ENCODE measurements around the gene PKN2. TPM values are rescaled to one million over a fixed set of nuclear protein-coding genes. Genes with fewer than 3 reads are reported as not detected.

Gene PKN2
- 29.1 and 33.8 TPM in 2 replicates for total RNA-seq

- DNase-seq (ENCODE audit: extremely low read depth, low read depth, low spot score): no peak
Observed at GRCh38 chr1:88683541-88684481, at the start of gene PKN2. PKN2 (plus strand) TSS chr1:88684273; CDS start chr1:88684581, 308 bp downstream.

- DNase-seq (ENCODE audit: extremely low read depth, low read depth, low spot score): no peak
Observed at GRCh38 chr1:88634538-88634937, 49.5 kb upstream of the PKN2 start.

- DNase-seq (ENCODE audit: extremely low read depth, low read depth, low spot score): no peak
Observed at GRCh38 chr1:88640060-88640459, 44.0 kb upstream of the PKN2 start.

- DNase-seq (ENCODE audit: extremely low read depth, low read depth, low spot score): no peak
Observed at GRCh38 chr1:88645886-88646285, 38.2 kb upstream of the PKN2 start.

- DNase-seq (ENCODE audit: extremely low read depth, low read depth, low spot score): no peak
Observed at GRCh38 chr1:88646476-88647248, 37.4 kb upstream of the PKN2 start.

- DNase-seq (ENCODE audit: extremely low read depth, low read depth, low spot score): no peak
Observed at GRCh38 chr1:88647249-88647645, 36.8 kb upstream of the PKN2 start.

- no peak for DNase-seq (ENCODE audit: extremely low read depth, low read depth, low spot score)
Observed at GRCh38 chr1:88647749-88648415, 36.2 kb upstream of the PKN2 start.

GRCh38 chr1:88648706-88649105, 35.4 kb upstream of the PKN2 start:
- no peak for DNase-seq (ENCODE audit: extremely low read depth, low read depth, low spot score)

GRCh38 chr1:88649932-88650331, 34.1 kb upstream of the PKN2 start:
- DNase-seq (ENCODE audit: extremely low read depth, low read depth, low spot score): no peak

- no peak for DNase-seq (ENCODE audit: extremely low read depth, low read depth, low spot score)
Observed at GRCh38 chr1:88650676-88651418, 33.2 kb upstream of the PKN2 start.

GRCh38 chr1:88655140-88655539, 28.9 kb upstream of the PKN2 start:
- no peak for DNase-seq (ENCODE audit: extremely low read depth, low read depth, low spot score)

- no peak for DNase-seq (ENCODE audit: extremely low read depth, low read depth, low spot score)
Observed at GRCh38 chr1:88655685-88656299, 28.3 kb upstream of the PKN2 start.

GRCh38 chr1:88658419-88658818, 25.7 kb upstream of the PKN2 start:
- DNase-seq (ENCODE audit: extremely low read depth, low read depth, low spot score): no peak

GRCh38 chr1:88659552-88659951, 24.5 kb upstream of the PKN2 start:
- DNase-seq (ENCODE audit: extremely low read depth, low read depth, low spot score): no peak

GRCh38 chr1:88661188-88661587, 22.9 kb upstream of the PKN2 start:
- DNase-seq (ENCODE audit: extremely low read depth, low read depth, low spot score): no peak

- DNase-seq (ENCODE audit: extremely low read depth, low read depth, low spot score): no peak
Observed at GRCh38 chr1:88661951-88662699, 21.9 kb upstream of the PKN2 start.

GRCh38 chr1:88662723-88663122, 21.4 kb upstream of the PKN2 start:
- no peak for DNase-seq (ENCODE audit: extremely low read depth, low read depth, low spot score)

- no peak for DNase-seq (ENCODE audit: extremely low read depth, low read depth, low spot score)
Observed at GRCh38 chr1:88668405-88668804, 15.7 kb upstream of the PKN2 start.

- DNase-seq (ENCODE audit: extremely low read depth, low read depth, low spot score): no peak
Observed at GRCh38 chr1:88670462-88670861, 13.6 kb upstream of the PKN2 start.
